HCT116 (cell line): ENCODE results near the gene MAP2K6.

Experiments used
- CBX3 ChIP-seq: IDR thresholded peaks from 2 replicates; pipeline ENCODE4 v1.6.1; 2012; ENCODE audit warnings: low read depth
- EZH2 ChIP-seq: fragments of 200-600 bp; sonication (generic); IDR thresholded peaks from 2 replicates; pipeline ENCODE4 v1.6.1; 2017; ENCODE audit warnings: antibody characterized with exemption, mixed run types
- POLR2A ChIP-seq: IDR thresholded peaks from 2 replicates; pipeline ENCODE4 v1.7.0; 2011; ENCODE audit warnings: borderline replicate concordance; ENCODE audit not compliant: insufficient read depth, insufficient read length; ENCODE audit errors: extremely low read depth
- POLR2AphosphoS5 ChIP-seq: IDR thresholded peaks from 2 replicates; pipeline ENCODE4 v1.6.1; 2011; ENCODE audit warnings: mild to moderate bottlenecking, low read depth, low read length, moderate library complexity
- RAD21 ChIP-seq: IDR thresholded peaks from 2 replicates; pipeline ENCODE4 v1.6.1; 2012; ENCODE audit warnings: low read depth, mild to moderate bottlenecking
- SIN3A ChIP-seq: IDR thresholded peaks from 2 replicates; pipeline ENCODE4 v1.6.1; 2012; ENCODE audit warnings: low read depth
- SP1 ChIP-seq: IDR thresholded peaks from 2 replicates; pipeline ENCODE4 v1.6.1; 2012; ENCODE audit warnings: low read depth
- SRF ChIP-seq: IDR thresholded peaks from 2 replicates; pipeline ENCODE4 v1.6.1; 2012; ENCODE audit warnings: low read depth
- TCF7L2 ChIP-seq: IDR thresholded peaks from 2 replicates; pipeline ENCODE4 v1.7.0; 2011; ENCODE audit warnings: borderline replicate concordance, inconsistent platforms; ENCODE audit not compliant: insufficient read depth, insufficient read length; ENCODE audit errors: extremely low read depth
- ZNF274 ChIP-seq: fragments of 200-500 bp; sonication (Bioruptor generic); IDR thresholded peaks from 2 replicates; pipeline ENCODE4 v1.6.1; 2014; ENCODE audit warnings: mild to moderate bottlenecking, low read depth, low read length, inconsistent platforms
- TF ChIP-seq, protein P1 (sequence below): IDR thresholded peaks from 2 replicates; pipeline ENCODE4 v1.6.1; 2012
- TF ChIP-seq, protein P2 (sequence below), 3 experiments: fragments of 200-600 bp in 1 of 3; sonication (generic) in 1 of 3; IDR thresholded peaks in 2 of 3; conservative IDR thresholded peaks in 1 of 3; 2 replicates each; pipeline ENCODE4 v1.5.1; 2012 to 2017; ENCODE audit warnings: low read depth in 2 of 3, low read length in 2 of 3, antibody characterized with exemption in 1 of 3, borderline replicate concordance in 1 of 3, control low read depth in 1 of 3, mild to moderate bottlenecking in 1 of 3, mixed read lengths in 1 of 3, mixed run types in 1 of 3, moderate library complexity in 1 of 3; ENCODE audit not compliant: insufficient read depth in 1 of 3
- TF ChIP-seq, protein P3 (sequence below): IDR thresholded peaks from 2 replicates; pipeline ENCODE4 v1.6.1; 2012
- TF ChIP-seq, protein P4 (sequence below): IDR thresholded peaks from 2 replicates; pipeline ENCODE4 v1.6.1; 2012; ENCODE audit warnings: low read depth

DNA sequence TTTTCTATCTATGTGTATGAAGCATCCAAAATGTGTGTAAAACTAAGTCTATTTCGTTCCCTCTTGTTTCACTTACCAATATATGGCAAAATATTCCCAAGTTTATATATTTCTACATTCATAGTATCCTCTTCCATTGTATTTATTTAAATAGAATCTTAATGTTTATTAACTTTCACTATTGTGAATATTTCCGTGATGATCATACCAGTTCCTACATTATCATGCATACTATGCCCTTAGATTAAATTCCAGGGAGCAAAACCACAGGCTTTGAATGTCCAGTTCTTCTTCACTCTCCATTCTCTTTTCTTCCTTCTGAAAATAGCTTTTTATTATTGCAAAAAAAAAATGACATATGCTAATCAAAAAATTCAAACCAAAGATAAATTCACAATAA, 4.0 kb downstream of the MAP2K6 start:
- TF ChIP-seq, protein P1, sequence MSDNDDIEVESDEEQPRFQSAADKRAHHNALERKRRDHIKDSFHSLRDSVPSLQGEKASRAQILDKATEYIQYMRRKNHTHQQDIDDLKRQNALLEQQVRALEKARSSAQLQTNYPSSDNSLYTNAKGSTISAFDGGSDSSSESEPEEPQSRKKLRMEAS = no peak
- TF ChIP-seq, protein P2, sequence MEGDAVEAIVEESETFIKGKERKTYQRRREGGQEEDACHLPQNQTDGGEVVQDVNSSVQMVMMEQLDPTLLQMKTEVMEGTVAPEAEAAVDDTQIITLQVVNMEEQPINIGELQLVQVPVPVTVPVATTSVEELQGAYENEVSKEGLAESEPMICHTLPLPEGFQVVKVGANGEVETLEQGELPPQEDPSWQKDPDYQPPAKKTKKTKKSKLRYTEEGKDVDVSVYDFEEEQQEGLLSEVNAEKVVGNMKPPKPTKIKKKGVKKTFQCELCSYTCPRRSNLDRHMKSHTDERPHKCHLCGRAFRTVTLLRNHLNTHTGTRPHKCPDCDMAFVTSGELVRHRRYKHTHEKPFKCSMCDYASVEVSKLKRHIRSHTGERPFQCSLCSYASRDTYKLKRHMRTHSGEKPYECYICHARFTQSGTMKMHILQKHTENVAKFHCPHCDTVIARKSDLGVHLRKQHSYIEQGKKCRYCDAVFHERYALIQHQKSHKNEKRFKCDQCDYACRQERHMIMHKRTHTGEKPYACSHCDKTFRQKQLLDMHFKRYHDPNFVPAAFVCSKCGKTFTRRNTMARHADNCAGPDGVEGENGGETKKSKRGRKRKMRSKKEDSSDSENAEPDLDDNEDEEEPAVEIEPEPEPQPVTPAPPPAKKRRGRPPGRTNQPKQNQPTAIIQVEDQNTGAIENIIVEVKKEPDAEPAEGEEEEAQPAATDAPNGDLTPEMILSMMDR (IDR thresholded peaks at IDR 0.05 in 2 of 3, conservative IDR thresholded peaks at IDR 0.05 in 1 of 3; ENCODE audit: borderline replicate concordance in 1 of 3, insufficient read depth in 1 of 3, low read depth in 2 of 3, low read length in 2 of 3) = no peak
- no peak for TF ChIP-seq POLR2A
- TF ChIP-seq SRF = no peak
- no peak for TF ChIP-seq RAD21
- no peak for TF ChIP-seq POLR2AphosphoS5
- TF ChIP-seq EZH2 = no peak
- no peak for TF ChIP-seq ZNF274
- TF ChIP-seq TCF7L2 = no peak
- no peak for TF ChIP-seq CBX3
- TF ChIP-seq, protein P3, sequence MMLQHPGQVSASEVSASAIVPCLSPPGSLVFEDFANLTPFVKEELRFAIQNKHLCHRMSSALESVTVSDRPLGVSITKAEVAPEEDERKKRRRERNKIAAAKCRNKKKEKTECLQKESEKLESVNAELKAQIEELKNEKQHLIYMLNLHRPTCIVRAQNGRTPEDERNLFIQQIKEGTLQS = no peak
- no peak for TF ChIP-seq SP1
- no peak for TF ChIP-seq SIN3A
- TF ChIP-seq, protein P4, sequence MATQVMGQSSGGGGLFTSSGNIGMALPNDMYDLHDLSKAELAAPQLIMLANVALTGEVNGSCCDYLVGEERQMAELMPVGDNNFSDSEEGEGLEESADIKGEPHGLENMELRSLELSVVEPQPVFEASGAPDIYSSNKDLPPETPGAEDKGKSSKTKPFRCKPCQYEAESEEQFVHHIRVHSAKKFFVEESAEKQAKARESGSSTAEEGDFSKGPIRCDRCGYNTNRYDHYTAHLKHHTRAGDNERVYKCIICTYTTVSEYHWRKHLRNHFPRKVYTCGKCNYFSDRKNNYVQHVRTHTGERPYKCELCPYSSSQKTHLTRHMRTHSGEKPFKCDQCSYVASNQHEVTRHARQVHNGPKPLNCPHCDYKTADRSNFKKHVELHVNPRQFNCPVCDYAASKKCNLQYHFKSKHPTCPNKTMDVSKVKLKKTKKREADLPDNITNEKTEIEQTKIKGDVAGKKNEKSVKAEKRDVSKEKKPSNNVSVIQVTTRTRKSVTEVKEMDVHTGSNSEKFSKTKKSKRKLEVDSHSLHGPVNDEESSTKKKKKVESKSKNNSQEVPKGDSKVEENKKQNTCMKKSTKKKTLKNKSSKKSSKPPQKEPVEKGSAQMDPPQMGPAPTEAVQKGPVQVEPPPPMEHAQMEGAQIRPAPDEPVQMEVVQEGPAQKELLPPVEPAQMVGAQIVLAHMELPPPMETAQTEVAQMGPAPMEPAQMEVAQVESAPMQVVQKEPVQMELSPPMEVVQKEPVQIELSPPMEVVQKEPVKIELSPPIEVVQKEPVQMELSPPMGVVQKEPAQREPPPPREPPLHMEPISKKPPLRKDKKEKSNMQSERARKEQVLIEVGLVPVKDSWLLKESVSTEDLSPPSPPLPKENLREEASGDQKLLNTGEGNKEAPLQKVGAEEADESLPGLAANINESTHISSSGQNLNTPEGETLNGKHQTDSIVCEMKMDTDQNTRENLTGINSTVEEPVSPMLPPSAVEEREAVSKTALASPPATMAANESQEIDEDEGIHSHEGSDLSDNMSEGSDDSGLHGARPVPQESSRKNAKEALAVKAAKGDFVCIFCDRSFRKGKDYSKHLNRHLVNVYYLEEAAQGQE = no peak
